ENCODE measurements around the gene MOG.
A peak's percentile ranks its signal among the peaks of the same experiment; 100 is the strongest.
"Not testable (repeated sequence)": the region's sequence is repeated elsewhere in the genome, so short reads cannot be mapped to it uniquely, and the experiment has no call there.

The MOG gene

GRCh38 chr6:29652198-29652584, 4.7 kb upstream of the MOG start:
- no peak for DNase-seq (ENCODE audit: low spot score)
- in situ Hi-C loops (cut with MboI; ENCODE audit: low sequenced_read_pairs, unreplicated experiment) = no loop called here
- no peak for TF ChIP-seq CTCF (IDR thresholded peaks at IDR 0.05; ENCODE audit: borderline replicate concordance, control extremely low read depth, extremely low read depth, insufficient read depth, missing control alignments)

- DNase-seq (ENCODE audit: low spot score) = peak; percentile 63
Observed at GRCh38 chr6:29653452-29654038, 3.3 kb upstream of the MOG start.

GRCh38 chr6:29655658-29656057, 1.2 kb upstream of the MOG start:
- TF ChIP-seq CTCF (IDR thresholded peaks at IDR 0.05; ENCODE audit: borderline replicate concordance, control extremely low read depth, extremely low read depth, insufficient read depth, missing control alignments) = no peak
- no peak for DNase-seq (ENCODE audit: low spot score)
- in situ Hi-C loops (cut with MboI; ENCODE audit: low sequenced_read_pairs, unreplicated experiment) = no loop called here

More at GRCh38 chr6:29653452-29654038, 3.3 kb upstream of the MOG start:
- peak; percentile 62 for TF ChIP-seq CTCF (IDR thresholded peaks at IDR 0.05; ENCODE audit: borderline replicate concordance, control extremely low read depth, extremely low read depth, insufficient read depth, missing control alignments)
- in situ Hi-C loops (cut with MboI; ENCODE audit: low sequenced_read_pairs, unreplicated experiment) = no loop called here

GRCh38 chr6:29656157-29656556, 735 bp upstream of the MOG start:
- in situ Hi-C loops (cut with MboI; ENCODE audit: low sequenced_read_pairs, unreplicated experiment) = no loop called here
- no peak for TF ChIP-seq CTCF (IDR thresholded peaks at IDR 0.05; ENCODE audit: borderline replicate concordance, control extremely low read depth, extremely low read depth, insufficient read depth, missing control alignments)
- no peak for DNase-seq (ENCODE audit: low spot score)

GRCh38 chr6:29661071-29661470, 4.2 kb downstream of the MOG start:
- DNase-seq (ENCODE audit: low spot score) = no peak
- TF ChIP-seq CTCF (IDR thresholded peaks at IDR 0.05; ENCODE audit: borderline replicate concordance, control extremely low read depth, extremely low read depth, insufficient read depth, missing control alignments) = no peak
- in situ Hi-C loops (cut with MboI; ENCODE audit: low sequenced_read_pairs, unreplicated experiment) = no loop called here

GRCh38 chr6:29661502-29662141, 4.7 kb downstream of the MOG start:
- DNase-seq (ENCODE audit: low spot score); in situ Hi-C loops (cut with MboI; ENCODE audit: low sequenced_read_pairs, unreplicated experiment): not testable (repeated sequence)

GRCh38 chr6:29663300-29664042, 6.6 kb downstream of the MOG start:
- no peak for DNase-seq (ENCODE audit: low spot score)
- in situ Hi-C loops (cut with MboI; ENCODE audit: low sequenced_read_pairs, unreplicated experiment) = no loop called here
- TF ChIP-seq CTCF (IDR thresholded peaks at IDR 0.05; ENCODE audit: borderline replicate concordance, control extremely low read depth, extremely low read depth, insufficient read depth, missing control alignments) = no peak

Measured in GM13976 (cell line).